Jurkat, Clone E6-1 (cell line): ENCODE data around the gene COG7.
"Not testable (repeated sequence)": the region's sequence is repeated elsewhere in the genome, so short reads cannot be mapped to it uniquely, and the experiment has no call there.

Experiments
- DNase-seq: peaks from one replicate; pipeline ENCODE4 v3.0.0-alpha.2; 2011; ENCODE audit warnings: low read depth, low spot score
- H3K4me3 ChIP-seq: 2 replicates; pipeline ENCODE4 v1.5.1; 2011; ENCODE audit warnings: mild to moderate bottlenecking, low read length, control low read depth, moderate library complexity

Gene COG7

GRCh38 chr16:23423496-23424049 is 29.4 kb downstream of the COG7 start:
- DNase-seq = no peak
- H3K4me3 ChIP-seq = no peak overlapping the region

- DNase-seq = no peak
- H3K4me3 ChIP-seq = no peak overlapping the region
Observed at GRCh38 chr16:23420011-23420410, 33.0 kb downstream of the COG7 start.

GRCh38 chr16:23416816-23417215 is 36.2 kb downstream of the COG7 start:
- H3K4me3 ChIP-seq = no peak overlapping the region
- DNase-seq = no peak

GRCh38 chr16:23414731-23415130 is 38.3 kb downstream of the COG7 start:
- no peak for DNase-seq
- H3K4me3 ChIP-seq = no peak overlapping the region

- no peak for DNase-seq
- no peak overlapping the region for H3K4me3 ChIP-seq
Observed at GRCh38 chr16:23410176-23410575, 42.8 kb downstream of the COG7 start.

GRCh38 chr16:23409522-23409921 is 43.5 kb downstream of the COG7 start:
- DNase-seq = no peak
- no peak overlapping the region for H3K4me3 ChIP-seq

GRCh38 chr16:23408823-23409298 is 44.1 kb downstream of the COG7 start:
- no peak overlapping the region for H3K4me3 ChIP-seq
- no peak for DNase-seq

GRCh38 chr16:23408242-23408822 is 44.7 kb downstream of the COG7 start:
- no peak overlapping the region for H3K4me3 ChIP-seq
- DNase-seq = no peak

- DNase-seq = no peak
- H3K4me3 ChIP-seq = no peak overlapping the region
Observed at GRCh38 chr16:23407436-23408127, 45.4 kb downstream of the COG7 start.

- no peak for DNase-seq
- H3K4me3 ChIP-seq = no peak overlapping the region
Observed at GRCh38 chr16:23406546-23407240, 46.3 kb downstream of the COG7 start.

GRCh38 chr16:23406024-23406423 is 47.0 kb downstream of the COG7 start:
- no peak overlapping the region for H3K4me3 ChIP-seq
- no peak for DNase-seq

GRCh38 chr16:23403547-23403946 is 49.4 kb downstream of the COG7 start:
- no peak overlapping the region for H3K4me3 ChIP-seq
- no peak for DNase-seq

- DNase-seq = no peak
- no peak overlapping the region for H3K4me3 ChIP-seq
Observed at GRCh38 chr16:23402100-23402499, 50.9 kb downstream of the COG7 start.

GRCh38 chr16:23401139-23401538 is 51.9 kb downstream of the COG7 start:
- DNase-seq = no peak
- H3K4me3 ChIP-seq = no peak overlapping the region

- not testable (repeated sequence) for DNase-seq, H3K4me3 ChIP-seq
Observed at GRCh38 chr16:23400447-23400846, 52.5 kb downstream of the COG7 start.

GRCh38 chr16:23398987-23399805 is 53.8 kb downstream of the COG7 start:
- no peak overlapping the region for H3K4me3 ChIP-seq

GRCh38 chr16:23397464-23397863 is 55.5 kb downstream of the COG7 start:
- H3K4me3 ChIP-seq = no peak overlapping the region
- DNase-seq = no peak

More at GRCh38 chr16:23398987-23399805, 53.8 kb downstream of the COG7 start:
- DNase-seq = no peak

GRCh38 chr16:23395732-23396131 is 57.3 kb downstream of the COG7 start:
- H3K4me3 ChIP-seq = no peak overlapping the region
- no peak for DNase-seq

- H3K4me3 ChIP-seq = no peak overlapping the region
Observed at GRCh38 chr16:23394141-23394831, 58.7 kb downstream of the COG7 start.

More at GRCh38 chr16:23394141-23394831, 58.7 kb downstream of the COG7 start:
- DNase-seq = no peak
